Measurements from ENCODE around the gene ASMTL. TPM values are rescaled to one million over a fixed set of nuclear protein-coding genes. Genes with fewer than 3 reads are reported as not detected.

Gene ASMTL
- total and polyA plus RNA-seq, 2 experiments from 2014 or later = 15.7 to 36.2 TPM

DNA sequence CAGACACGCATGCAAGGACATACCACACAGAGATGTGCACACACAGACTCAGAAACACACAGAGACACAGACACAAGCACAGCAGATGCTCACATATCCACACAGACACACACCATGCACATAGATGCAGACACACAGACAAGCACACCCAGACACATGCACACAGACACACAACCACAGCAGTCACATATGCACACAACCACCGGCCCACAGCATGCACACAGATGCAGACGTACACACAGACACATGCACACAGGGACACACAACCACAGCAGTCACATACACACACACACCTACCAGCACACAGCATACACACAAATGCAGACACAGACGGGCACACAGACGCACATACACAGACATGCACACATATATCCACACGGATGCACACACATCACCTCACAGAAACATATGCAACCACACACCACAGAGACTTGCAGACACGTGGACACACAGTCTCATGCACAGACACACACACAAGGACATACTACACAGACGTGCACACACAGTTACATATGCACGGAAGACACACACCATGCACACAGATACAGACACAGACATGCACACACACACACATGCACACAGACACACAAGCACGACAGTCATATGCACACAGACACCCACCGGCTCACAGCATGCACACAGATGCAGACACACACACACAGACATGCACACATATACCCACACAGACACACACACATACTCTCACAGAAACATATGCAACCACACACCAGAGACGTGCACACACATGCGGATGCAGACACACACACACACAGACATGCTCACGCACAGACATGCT is 35.5 kb downstream of the ASMTL start:
- H3K9ac ChIP-seq = no peak overlapping the region
- no peak overlapping the region for H3K4me3 ChIP-seq
- H3K27me3 ChIP-seq (replicated peaks; ENCODE audit: insufficient read depth) = no peaks in the 10 kb centered on the region
- no peak for TF ChIP-seq EZH2phosphoT487 (IDR thresholded peaks at IDR 0.05; ENCODE audit: insufficient read depth, low read depth)
- TF ChIP-seq EZH2 (IDR thresholded peaks at IDR 0.05; ENCODE audit: insufficient read depth, poor library complexity, severe bottlenecking) = no peak
- no peaks in the 10 kb centered on the region for H4K20me1 ChIP-seq (ENCODE audit: insufficient read depth)
- no peak overlapping the region for H3K4me2 ChIP-seq (ENCODE audit: unreplicated experiment)
- DNase-seq = no peak
- no peaks in the 10 kb centered on the region for H3K4me1 ChIP-seq (ENCODE audit: insufficient read depth)
- no peak overlapping the region for H3K27ac ChIP-seq
- H3K36me3 ChIP-seq (ENCODE audit: low read depth) = no peaks in the 10 kb centered on the region; the same call in 1 of the 2 replicates
- no peaks in the 10 kb centered on the region for H3K9me3 ChIP-seq (ENCODE audit: low read depth)
- no peak overlapping the region for H2AFZ ChIP-seq
- in situ Hi-C loops (cut with MboI) = no loop called here
- no peaks in the 10 kb centered on the region for H3K79me2 ChIP-seq (ENCODE audit: insufficient read depth)
- 70% methylated on average over 14 of the region's 14 CpGs for WGBS, 2 experiments (ENCODE audit: low coverage in 1 of 2, low lambda C conversion rate in 2 of 2, missing lambda C conversion rate in 2 of 2)
- no peaks in the 10 kb centered on the region for H3F3A ChIP-seq (ENCODE audit: insufficient read depth)
- no peaks in the 10 kb centered on the region for H3K9me2 ChIP-seq (ENCODE audit: insufficient read depth)

- Histone ChIP-seq H3K27me3 (replicated peaks; ENCODE audit: insufficient read depth) (no peaks in the 10 kb centered on the region), H3K9me3 (ENCODE audit: low read depth) (no peaks in the 10 kb centered on the region), H3F3A (ENCODE audit: insufficient read depth) (no peaks in the 10 kb centered on the region), H3K9me2 (ENCODE audit: insufficient read depth) (no peaks in the 10 kb centered on the region), H3K4me1 (ENCODE audit: insufficient read depth) (no peaks in the 10 kb centered on the region), H3K4me3 (no peak overlapping the region), H2AFZ (no peak overlapping the region), H3K36me3 (ENCODE audit: low read depth) (no peaks in the 10 kb centered on the region; the same call in 1 of the 2 replicates), H3K9ac (no peak overlapping the region), H3K4me2 (ENCODE audit: unreplicated experiment) (no peak overlapping the region), H3K27ac (no peak overlapping the region), H3K79me2 (ENCODE audit: insufficient read depth) (no peaks in the 10 kb centered on the region), H4K20me1 (ENCODE audit: insufficient read depth) (no peaks in the 10 kb centered on the region)
- WGBS, 2 experiments (ENCODE audit: low coverage in 1 of 2, low lambda C conversion rate in 2 of 2, missing lambda C conversion rate in 2 of 2) = 76 to 77% methylated on average over 13 to 15 of the region's 15 CpGs
- in situ Hi-C loops (cut with MboI) = no loop called here
- DNase-seq = no peak
- TF ChIP-seq EZH2phosphoT487 (IDR thresholded peaks at IDR 0.05; ENCODE audit: insufficient read depth, low read depth) = no peak
- TF ChIP-seq EZH2 (IDR thresholded peaks at IDR 0.05; ENCODE audit: insufficient read depth, poor library complexity, severe bottlenecking) = no peak
These were observed 36.4 kb downstream of the ASMTL start for GRCh38 chrX:1416327-1416784.

- no peaks in the 10 kb centered on the region for H3K79me2 ChIP-seq (ENCODE audit: insufficient read depth)
- H3F3A ChIP-seq (ENCODE audit: insufficient read depth) = no peaks in the 10 kb centered on the region
- H3K27ac ChIP-seq = no peak overlapping the region
- no peaks in the 10 kb centered on the region for H3K9me3 ChIP-seq (ENCODE audit: low read depth)
- TF ChIP-seq EZH2phosphoT487 (IDR thresholded peaks at IDR 0.05; ENCODE audit: insufficient read depth, low read depth) = no peak
- no peak for DNase-seq
- no peaks in the 10 kb centered on the region for H3K4me1 ChIP-seq (ENCODE audit: insufficient read depth)
- no peak overlapping the region for H2AFZ ChIP-seq
- H3K9ac ChIP-seq = no peak overlapping the region
- no peak overlapping the region for H3K4me2 ChIP-seq (ENCODE audit: unreplicated experiment)
- 92 to 99% methylated on average over 26 to 31 of the region's 31 CpGs for WGBS, 2 experiments (ENCODE audit: low coverage in 1 of 2, low lambda C conversion rate in 2 of 2, missing lambda C conversion rate in 2 of 2)
- H3K4me3 ChIP-seq = no peak overlapping the region
- no peaks in the 10 kb centered on the region for H4K20me1 ChIP-seq (ENCODE audit: insufficient read depth)
- H3K27me3 ChIP-seq (replicated peaks; ENCODE audit: insufficient read depth) = no peaks in the 10 kb centered on the region
- H3K9me2 ChIP-seq (ENCODE audit: insufficient read depth) = no peaks in the 10 kb centered on the region
- H3K36me3 ChIP-seq (ENCODE audit: low read depth) = no peaks in the 10 kb centered on the region; the same call in 1 of the 2 replicates
- in situ Hi-C loops (cut with MboI) = no loop called here
These were observed 40.1 kb downstream of the ASMTL start for GRCh38 chrX:1412551-1413161.

DNA sequence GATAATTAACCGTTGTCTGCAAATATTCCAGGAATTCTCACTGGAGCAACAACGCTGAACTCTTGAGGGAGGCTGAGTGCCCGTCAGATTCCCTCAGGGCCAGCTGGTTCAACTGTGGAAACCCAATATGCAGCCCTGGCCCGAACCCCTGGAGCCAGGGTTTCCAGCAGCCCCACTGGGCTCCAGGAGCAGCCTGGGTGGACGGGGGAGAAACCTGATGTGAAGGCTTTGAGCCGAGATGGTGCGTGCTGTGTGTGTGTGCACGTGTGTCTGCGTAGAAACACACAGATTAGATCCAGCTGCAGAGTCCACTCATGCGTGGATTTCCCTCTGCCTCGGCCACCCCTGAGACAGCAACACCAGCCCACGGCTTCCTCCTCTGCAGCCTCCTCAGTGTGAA is 41.4 kb downstream of the ASMTL start:
- Histone ChIP-seq H3F3A (ENCODE audit: insufficient read depth) (no peaks in the 10 kb centered on the region), H3K9me2 (ENCODE audit: insufficient read depth) (no peaks in the 10 kb centered on the region), H4K20me1 (ENCODE audit: insufficient read depth) (no peaks in the 10 kb centered on the region), H3K27me3 (replicated peaks; ENCODE audit: insufficient read depth) (no peaks in the 10 kb centered on the region), H3K27ac (no peak overlapping the region), H3K4me1 (ENCODE audit: insufficient read depth) (no peaks in the 10 kb centered on the region), H3K9me3 (ENCODE audit: low read depth) (no peaks in the 10 kb centered on the region), H3K4me2 (ENCODE audit: unreplicated experiment) (no peak overlapping the region), H3K9ac (no peak overlapping the region), H3K79me2 (ENCODE audit: insufficient read depth) (no peaks in the 10 kb centered on the region), H2AFZ (no peak overlapping the region), H3K36me3 (ENCODE audit: low read depth) (no peaks in the 10 kb centered on the region; the same call in 1 of the 2 replicates), H3K4me3 (no peak overlapping the region)
- no peak for DNase-seq
- WGBS, 2 experiments (ENCODE audit: low coverage in 1 of 2, low lambda C conversion rate in 2 of 2, missing lambda C conversion rate in 2 of 2) = 78 to 82% methylated on average over 12 of the region's 12 CpGs
- in situ Hi-C loops (cut with MboI) = no loop called here
- TF ChIP-seq EZH2phosphoT487 (IDR thresholded peaks at IDR 0.05; ENCODE audit: insufficient read depth, low read depth) (no peak), EZH2 (IDR thresholded peaks at IDR 0.05; ENCODE audit: insufficient read depth, poor library complexity, severe bottlenecking) (no peak)
